ENCODE results near the gene BLVRB.

GRCh38 chr19:40471111-40471510 lies 5.6 kb upstream of the BLVRB start:
- TF ChIP-seq CTCF (IDR thresholded peaks at IDR 0.05) (no peak), ZFX (IDR thresholded peaks at IDR 0.05; ENCODE audit: borderline replicate concordance) (no peak)

Measured in 22Rv1 (cell line).